ENCODE data around the gene GABRP. TPM values are rescaled to one million over a fixed set of nuclear protein-coding genes. Genes with fewer than 3 reads are reported as not detected.

Gene GABRP
- total and polyA plus RNA-seq, 10 donors = 0.03 to 0.20 TPM; not detected in 8

DNA sequence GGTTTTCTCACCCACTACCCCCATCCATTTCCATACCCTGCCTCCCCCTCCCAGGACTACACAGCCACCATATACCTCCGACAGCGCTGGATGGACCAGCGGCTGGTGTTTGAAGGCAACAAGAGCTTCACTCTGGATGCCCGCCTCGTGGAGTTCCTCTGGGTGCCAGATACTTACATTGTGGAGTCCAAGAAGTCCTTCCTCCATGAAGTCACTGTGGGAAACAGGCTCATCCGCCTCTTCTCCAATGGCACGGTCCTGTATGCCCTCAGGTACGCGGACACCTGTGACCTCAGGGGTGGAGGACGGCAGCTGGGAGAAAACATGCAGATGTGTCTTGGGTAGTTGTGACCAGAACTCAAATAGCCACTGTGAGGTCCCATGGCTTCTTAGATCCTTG is 11.6 kb downstream of the GABRP start:
- WGBS, 5 donors = 96 to 97% (median 96%) methylated on average over 10 of the region's 10 CpGs
- Histone ChIP-seq H3K27ac (no peak overlapping the region), H3K4me3 (no peak overlapping the region), H3K27me3 (replicated peaks in 1 of 7) (no peaks in the 10 kb centered on the region), H3K4me1 (no peaks in the 10 kb centered on the region), H3K9me3 (no peaks in the 10 kb centered on the region), H3K36me3 (no peaks in the 10 kb centered on the region)
- intact Hi-C loops (cut with DNase I; ENCODE audit: low total_unique reads) = no loop called here
- TF ChIP-seq POLR2A (IDR thresholded peaks at IDR 0.05) = no peak
- TF ChIP-seq, protein P1, sequence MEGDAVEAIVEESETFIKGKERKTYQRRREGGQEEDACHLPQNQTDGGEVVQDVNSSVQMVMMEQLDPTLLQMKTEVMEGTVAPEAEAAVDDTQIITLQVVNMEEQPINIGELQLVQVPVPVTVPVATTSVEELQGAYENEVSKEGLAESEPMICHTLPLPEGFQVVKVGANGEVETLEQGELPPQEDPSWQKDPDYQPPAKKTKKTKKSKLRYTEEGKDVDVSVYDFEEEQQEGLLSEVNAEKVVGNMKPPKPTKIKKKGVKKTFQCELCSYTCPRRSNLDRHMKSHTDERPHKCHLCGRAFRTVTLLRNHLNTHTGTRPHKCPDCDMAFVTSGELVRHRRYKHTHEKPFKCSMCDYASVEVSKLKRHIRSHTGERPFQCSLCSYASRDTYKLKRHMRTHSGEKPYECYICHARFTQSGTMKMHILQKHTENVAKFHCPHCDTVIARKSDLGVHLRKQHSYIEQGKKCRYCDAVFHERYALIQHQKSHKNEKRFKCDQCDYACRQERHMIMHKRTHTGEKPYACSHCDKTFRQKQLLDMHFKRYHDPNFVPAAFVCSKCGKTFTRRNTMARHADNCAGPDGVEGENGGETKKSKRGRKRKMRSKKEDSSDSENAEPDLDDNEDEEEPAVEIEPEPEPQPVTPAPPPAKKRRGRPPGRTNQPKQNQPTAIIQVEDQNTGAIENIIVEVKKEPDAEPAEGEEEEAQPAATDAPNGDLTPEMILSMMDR (IDR thresholded peaks at IDR 0.05 in 8 of 11, conservative IDR thresholded peaks at IDR 0.05 in 3 of 11) = no peak
- TF ChIP-seq POLR2AphosphoS5 (IDR thresholded peaks at IDR 0.05) = no peak
- no peak for DNase-seq

DNA sequence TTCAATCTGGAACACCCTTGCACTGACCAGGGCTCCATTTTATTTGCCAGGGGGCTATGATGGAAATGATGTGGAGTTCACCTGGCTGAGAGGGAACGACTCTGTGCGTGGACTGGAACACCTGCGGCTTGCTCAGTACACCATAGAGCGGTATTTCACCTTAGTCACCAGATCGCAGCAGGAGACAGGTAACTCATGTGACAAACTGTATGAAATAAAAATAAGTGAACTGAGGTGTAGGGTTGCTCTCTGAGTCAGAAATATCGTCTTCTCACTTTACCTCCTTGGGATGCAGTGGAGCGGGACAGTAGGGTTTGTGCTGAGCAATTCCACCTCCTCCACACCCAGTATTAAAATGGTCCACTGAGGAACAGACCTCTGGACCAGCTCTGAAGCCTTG is 22.1 kb downstream of the GABRP start:
- H3K27me3 ChIP-seq (replicated peaks in 1 of 7) = peaks cover 0 to 29% (median 0%) of the 10 kb centered on the region in 7 donors
- TF ChIP-seq, protein P1 (IDR thresholded peaks at IDR 0.05 in 8 of 11, conservative IDR thresholded peaks at IDR 0.05 in 3 of 11) = no peak
- TF ChIP-seq POLR2A (IDR thresholded peaks at IDR 0.05) = no peak
- no peak for TF ChIP-seq POLR2AphosphoS5 (IDR thresholded peaks at IDR 0.05)
- no peaks in the 10 kb centered on the region for H3K4me1 ChIP-seq
- 77 to 93% (median 92%) methylated on average over 7 of the region's 7 CpGs for WGBS, 5 donors
- no peak overlapping the region for H3K4me3 ChIP-seq
- intact Hi-C loops (cut with DNase I; ENCODE audit: low total_unique reads) = no loop called here
- H3K36me3 ChIP-seq = no peaks in the 10 kb centered on the region
- H3K27ac ChIP-seq = no peak overlapping the region
- no peaks in the 10 kb centered on the region for H3K9me3 ChIP-seq
- DNase-seq = no peak

DNA sequence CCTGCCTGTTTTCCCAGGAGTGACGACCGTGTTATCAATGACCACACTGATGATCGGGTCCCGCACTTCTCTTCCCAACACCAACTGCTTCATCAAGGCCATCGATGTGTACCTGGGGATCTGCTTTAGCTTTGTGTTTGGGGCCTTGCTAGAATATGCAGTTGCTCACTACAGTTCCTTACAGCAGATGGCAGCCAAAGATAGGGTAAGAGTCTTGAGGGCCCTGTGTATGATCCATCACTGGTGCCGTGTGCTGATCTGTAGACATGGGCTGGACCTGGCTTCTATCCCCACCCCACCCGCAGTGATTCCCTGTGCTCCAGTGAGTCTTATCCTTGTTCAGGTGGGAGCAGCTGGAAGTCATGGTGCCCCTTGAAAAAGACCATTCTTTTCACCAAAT is 26.0 kb downstream of the GABRP start:
- WGBS, 5 donors = 76 to 86% (median 80%) methylated on average over 7 of the region's 7 CpGs
- peaks cover 0 to 29% (median 0%) of the 10 kb centered on the region in 7 donors for H3K27me3 ChIP-seq (replicated peaks in 1 of 7)
- no peak overlapping the region for H3K27ac ChIP-seq
- H3K4me3 ChIP-seq = no peak overlapping the region
- no peak for DNase-seq
- H3K4me1 ChIP-seq = no peaks in the 10 kb centered on the region
- no peaks in the 10 kb centered on the region for H3K36me3 ChIP-seq
- no peaks in the 10 kb centered on the region for H3K9me3 ChIP-seq
- TF ChIP-seq, protein P1 (IDR thresholded peaks at IDR 0.05 in 8 of 11, conservative IDR thresholded peaks at IDR 0.05 in 3 of 11) = peak in 1 of 11 experiments; percentile 24
- TF ChIP-seq POLR2A (IDR thresholded peaks at IDR 0.05) = no peak
- intact Hi-C loops (cut with DNase I; ENCODE audit: low total_unique reads) = no loop called here

DNA sequence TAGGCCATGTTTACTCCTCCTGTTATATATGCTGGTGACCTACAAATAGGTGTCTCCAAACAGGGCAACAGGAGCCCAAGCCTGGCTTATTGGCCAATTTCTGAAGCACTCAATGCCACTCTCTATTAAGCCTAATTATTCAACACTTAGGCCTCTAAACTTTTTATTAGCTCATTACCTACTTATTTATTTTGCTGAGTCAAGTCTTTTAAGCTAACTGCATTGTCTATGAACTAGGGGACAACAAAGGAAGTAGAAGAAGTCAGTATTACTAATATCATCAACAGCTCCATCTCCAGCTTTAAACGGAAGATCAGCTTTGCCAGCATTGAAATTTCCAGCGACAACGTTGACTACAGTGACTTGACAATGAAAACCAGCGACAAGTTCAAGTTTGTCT is 28.2 kb downstream of the GABRP start:
- peaks cover 0 to 14% (median 0%) of the 10 kb centered on the region in 7 donors for H3K27me3 ChIP-seq (replicated peaks in 1 of 7)
- H3K4me1 ChIP-seq = no peaks in the 10 kb centered on the region
- no peaks in the 10 kb centered on the region for H3K36me3 ChIP-seq
- H3K27ac ChIP-seq = no peak overlapping the region
- intact Hi-C loops (cut with DNase I; ENCODE audit: low total_unique reads) = no loop called here
- no peak overlapping the region for H3K4me3 ChIP-seq
- TF ChIP-seq, protein P1 (IDR thresholded peaks at IDR 0.05 in 8 of 11, conservative IDR thresholded peaks at IDR 0.05 in 3 of 11) = no peak
- TF ChIP-seq POLR2A (IDR thresholded peaks at IDR 0.05) (no peak), POLR2AphosphoS5 (IDR thresholded peaks at IDR 0.05) (no peak)
- 92 to 94% (median 94%) methylated on average over 4 of the region's 4 CpGs for WGBS, 5 donors
- DNase-seq = no peak
- H3K9me3 ChIP-seq = no peaks in the 10 kb centered on the region

Data from spleen (tissue), 11 donors.